Hematopoietic multipotent progenitor cell treated with erythropoietin and hydrocortisone succinate and interleukin-3 and kit ligand, for 17 days (in vitro differentiated cells): ENCODE data around the gene SLC4A9.

Experiments
- DNase-seq: peaks from one replicate; pipeline ENCODE4 v3.0.0-alpha.2; 2015; ENCODE audit warnings: low spot score

The SLC4A9 gene

GRCh38 chr5:140400730-140401361 is 40.9 kb downstream of the SLC4A9 start:
- DNase-seq, result peak; percentile 93

- DNase-seq, result peak; percentile 99
These were observed 41.6 kb downstream of the SLC4A9 start, which contains the start of gene ANKHD1 for GRCh38 chr5:140401362-140402257. Gene ANKHD1, plus strand, starts transcription at chr5:140401833. Its CDS starts 135 bp downstream, at chr5:140401968.

GRCh38 chr5:140402258-140403074 is 42.5 kb downstream of the SLC4A9 start:
- DNase-seq, result peak; percentile 64

GRCh38 chr5:140403613-140404012 is 43.6 kb downstream of the SLC4A9 start:
- DNase-seq, result no peak

GRCh38 chr5:140408750-140409241 is 48.8 kb downstream of the SLC4A9 start:
- DNase-seq, result peak; percentile 13

GRCh38 chr5:140413230-140413629 is 53.2 kb downstream of the SLC4A9 start:
- no peak for DNase-seq

GRCh38 chr5:140417235-140417634 is 57.2 kb downstream of the SLC4A9 start:
- no peak for DNase-seq

- DNase-seq, result no peak
These were observed 59.0 kb downstream of the SLC4A9 start for GRCh38 chr5:140418862-140419520.

GRCh38 chr5:140420226-140420570 is 60.2 kb downstream of the SLC4A9 start:
- peak; percentile 4 for DNase-seq

- no peak for DNase-seq
These were observed 60.8 kb downstream of the SLC4A9 start for GRCh38 chr5:140420665-140421361.

GRCh38 chr5:140421375-140421774 is 61.4 kb downstream of the SLC4A9 start:
- DNase-seq, result peak; percentile 3

- DNase-seq, result no peak
These were observed 63.6 kb downstream of the SLC4A9 start for GRCh38 chr5:140423609-140424008.

- DNase-seq, result no peak
These were observed 64.1 kb downstream of the SLC4A9 start for GRCh38 chr5:140424135-140424534.
